ENCODE results near the gene SLC17A7. TPM values are rescaled to one million over a fixed set of nuclear protein-coding genes. Genes with fewer than 3 reads are reported as not detected.

Gene SLC17A7
- total and polyA plus RNA-seq, 2 of the 13 experiments (the other 11 are each of a cell fraction or from before 2014, with no cell fraction given), result 0.32 TPM; not detected in 1

DNA sequence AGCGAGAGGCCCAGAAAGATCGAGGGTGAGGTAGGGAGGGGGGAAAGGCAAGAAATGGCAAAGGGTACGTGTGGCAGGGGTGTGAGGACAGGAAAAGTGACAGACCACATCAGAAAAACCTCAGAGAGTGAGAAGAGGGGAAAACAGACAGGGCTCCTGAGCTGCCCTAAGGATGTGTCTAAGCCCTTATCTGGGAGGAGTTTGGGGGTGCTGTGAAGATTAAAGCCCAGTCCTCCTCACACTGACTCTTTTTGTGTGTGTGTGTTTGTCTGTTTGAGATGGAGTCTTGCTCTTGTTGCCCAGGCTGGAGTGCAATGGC, 17.4 kb downstream of the SLC17A7 start:
- Histone ChIP-seq H3K4me3 (replicated peaks in 1 of 3; ENCODE audit: insufficient read depth in 1 of 3, low read depth in 2 of 3, low read length in 3 of 3) (no peak overlapping the region), H3K27ac (ENCODE audit: extremely low read length, insufficient read depth, low read length) (no peak overlapping the region), H3K9ac (ENCODE audit: insufficient read depth, low read depth, low read length) (no peak overlapping the region), H3K27me3 (ENCODE audit: control insufficient read depth in 1 of 2, insufficient read depth in 2 of 2, low read length in 2 of 2) (peaks cover 17 to 89% of the 10 kb centered on the region in 2 experiments), H3K4me1 (ENCODE audit: insufficient read depth, low read length) (peaks cover 16% of the 10 kb centered on the region), H3K79me2 (ENCODE audit: insufficient read depth, low read length) (no peaks in the 10 kb centered on the region), H3K9me3 (ENCODE audit: low read length) (no peaks in the 10 kb centered on the region), H2AFZ (ENCODE audit: low read length) (no peak overlapping the region), H4K20me1 (ENCODE audit: insufficient read depth, low read length) (no peaks in the 10 kb centered on the region), H3K36me3 (replicated peaks in 1 of 2; ENCODE audit: control insufficient read depth in 1 of 2, insufficient read depth in 2 of 2, low read length in 2 of 2) (no peaks in the 10 kb centered on the region), H3K4me2 (ENCODE audit: low read depth, low read length) (no peak overlapping the region)
- no TSS peak for BruUV-seq (replicated peaks)
- TF ChIP-seq ZNF652 (CRISPR knock-in tag; IDR thresholded peaks at IDR 0.05; ENCODE audit: borderline replicate concordance, low read depth), result no peak
- TF ChIP-seq ZBTB38 (CRISPR knock-in tag; IDR thresholded peaks at IDR 0.05), result no peak
- no peak for TF ChIP-seq MTA1 (CRISPR knock-in tag; IDR thresholded peaks at IDR 0.05; ENCODE audit: borderline replicate concordance)
- TF ChIP-seq SP4 (CRISPR knock-in tag; IDR thresholded peaks at IDR 0.05), result no peak
- TF ChIP-seq SALL1 (CRISPR knock-in tag; IDR thresholded peaks at IDR 0.05), result no peak
- TF ChIP-seq, protein P1, sequence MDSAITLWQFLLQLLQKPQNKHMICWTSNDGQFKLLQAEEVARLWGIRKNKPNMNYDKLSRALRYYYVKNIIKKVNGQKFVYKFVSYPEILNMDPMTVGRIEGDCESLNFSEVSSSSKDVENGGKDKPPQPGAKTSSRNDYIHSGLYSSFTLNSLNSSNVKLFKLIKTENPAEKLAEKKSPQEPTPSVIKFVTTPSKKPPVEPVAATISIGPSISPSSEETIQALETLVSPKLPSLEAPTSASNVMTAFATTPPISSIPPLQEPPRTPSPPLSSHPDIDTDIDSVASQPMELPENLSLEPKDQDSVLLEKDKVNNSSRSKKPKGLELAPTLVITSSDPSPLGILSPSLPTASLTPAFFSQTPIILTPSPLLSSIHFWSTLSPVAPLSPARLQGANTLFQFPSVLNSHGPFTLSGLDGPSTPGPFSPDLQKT (CRISPR knock-in tag; IDR thresholded peaks at IDR 0.05; ENCODE audit: borderline replicate concordance), result no peak
- TF ChIP-seq TCF7 (IDR thresholded peaks at IDR 0.05; ENCODE audit: low read depth), result no peak
- FAIRE-seq (no peak), DNase-seq (ENCODE audit: low spot score) (no peak), ATAC-seq (no peak)
- ChIA-PET POLR2A (no interaction called here), CTCF (ENCODE audit: low intra/inter-chr PET ratio, low total read pairs) (no interaction called here)
- intact Hi-C loops (cut with micrococcal nuclease; ENCODE audit: unreplicated experiment), result no loop called here
- in situ Hi-C loops (cut with HindIII; ENCODE audit: extremely low pct_ligation_motif_present, low pct_unique_long_range_greater_than_20kb), result no loop called here
- WGBS (ENCODE audit: low lambda C conversion rate), result 3% methylated on average over 3 of the region's 3 CpGs
